WTC11 (cell line): Measurements from ENCODE around the gene PRPF6. TPM values are rescaled to one million over a fixed set of nuclear protein-coding genes. Genes with fewer than 3 reads are reported as not detected.

Experiments
- ATAC-seq: fragments of 200-7000 bp; cut with Tn5 transposase; 2 replicates; pipeline ENCODE4 v1.10.0; 2021; ENCODE audit warnings: mild to moderate bottlenecking, moderate library complexity
- Bru-seq: library from RNA; stranded (reverse); fragments of 400-500 nt; gene quantifications from one replicate; lab custom pipeline; 2021; lab: Mats Ljungman, UMichigan
- CTCF ChIA-PET: fragments of 300-600 bp; sonication (Branson Sonifier 250); formaldehyde crosslinking; loops from one replicate; lab custom pipeline; 2021; ENCODE audit warnings: antibody characterized with exemption; lab: Charles Lee
- POLR2A ChIA-PET: fragments of 350-600 bp; sonication (Branson Sonifier 250); formaldehyde crosslinking; loops from one replicate; lab custom pipeline; 2021; ENCODE audit warnings: antibody characterized with exemption; lab: Charles Lee
- DNase-seq: peaks from one replicate; pipeline ENCODE4 v3.0.0; 2021; ENCODE audit warnings: low spot score
- H3K27ac Mint-ChIP-seq: 2 replicates; pipeline ENCODE4 v1.8.0; 2021; ENCODE audit warnings: mixed read lengths
- H3K27me3 Mint-ChIP-seq: 2 replicates; pipeline ENCODE4 v1.8.0; 2021; ENCODE audit warnings: low read depth, mild to moderate bottlenecking, moderate library complexity, mixed read lengths
- H3K36me3 Mint-ChIP-seq: 2 replicates; pipeline ENCODE4 v1.8.0; 2021; ENCODE audit warnings: mixed read lengths
- H3K4me1 Mint-ChIP-seq: 2 replicates; pipeline ENCODE4 v1.8.0; 2022; ENCODE audit warnings: mixed read lengths
- H3K4me3 Mint-ChIP-seq: 2 replicates; pipeline ENCODE4 v1.8.0; 2021; ENCODE audit warnings: mild to moderate bottlenecking, moderate library complexity, mixed read lengths
- H3K9me3 Mint-ChIP-seq: 2 replicates; pipeline ENCODE4 v1.8.0; 2021; ENCODE audit warnings: mixed read lengths
- ARID4B ChIP-seq: sonication (generic); formaldehyde crosslinking; IDR thresholded peaks from 2 replicates; pipeline ENCODE4 v1.8.0; 2023; ENCODE audit warnings: missing genetic modification reagents, mild to moderate bottlenecking, borderline replicate concordance
- CTCF ChIP-seq: fragments of 200-600 bp; IDR thresholded peaks from 2 replicates; pipeline ENCODE4 v1.8.0; 2022; ENCODE audit warnings: antibody characterized with exemption
- FOXP1 ChIP-seq: sonication (generic); formaldehyde crosslinking; IDR thresholded peaks from 2 replicates; pipeline ENCODE4 v1.8.0; 2022; ENCODE audit warnings: missing genetic modification reagents, mild to moderate bottlenecking, moderate library complexity, borderline replicate concordance
- FOXP4 ChIP-seq: sonication (generic); formaldehyde crosslinking; IDR thresholded peaks from 2 replicates; pipeline ENCODE4 v1.8.0; 2022; ENCODE audit warnings: mild to moderate bottlenecking, missing genetic modification reagents
- GABPB1 ChIP-seq: sonication (generic); formaldehyde crosslinking; IDR thresholded peaks from 2 replicates; pipeline ENCODE4 v1.8.1; 2023; ENCODE audit warnings: mild to moderate bottlenecking, missing genetic modification reagents
- NR2C2 ChIP-seq: sonication (generic); formaldehyde crosslinking; IDR thresholded peaks from 2 replicates; pipeline ENCODE4 v1.8.0; 2022; ENCODE audit warnings: mild to moderate bottlenecking, missing genetic modification reagents
- NR3C1 ChIP-seq: sonication (generic); formaldehyde crosslinking; conservative IDR thresholded peaks from 2 replicates; pipeline ENCODE4 v1.8.1; 2023; ENCODE audit warnings: low read depth, mild to moderate bottlenecking, missing genetic modification reagents
- SMAD3 ChIP-seq: sonication (generic); formaldehyde crosslinking; IDR thresholded peaks from 2 replicates; pipeline ENCODE4 v1.8.0; 2022; ENCODE audit warnings: missing genetic modification reagents, mild to moderate bottlenecking, borderline replicate concordance
- USF2 ChIP-seq: sonication (generic); formaldehyde crosslinking; IDR thresholded peaks from 2 replicates; pipeline ENCODE4 v1.8.1; 2023; ENCODE audit warnings: mild to moderate bottlenecking, missing genetic modification reagents, moderate library complexity
- ZBTB43 ChIP-seq: sonication (generic); formaldehyde crosslinking; IDR thresholded peaks from 2 replicates; pipeline ENCODE4 v1.8.1; 2023; ENCODE audit warnings: mild to moderate bottlenecking, missing genetic modification reagents
- long read RNA-seq, 3 experiments: library from RNA in 1 of 3; library from capped mRNA in 1 of 3; library from polyadenylated mRNA in 1 of 3; unstranded in 2 of 3; stranded (forward) in 1 of 3; transcript quantifications; one replicate each; pipeline ENCODE4 v2.0.0, GENCODE V29; 2021
- total RNA-seq: library from RNA; stranded (reverse); gene quantifications from 3 replicates; pipeline ENCODE4 v1.2.3, GENCODE V29; 2021
- TF ChIP-seq, protein P1 (sequence below): sonication (generic); formaldehyde crosslinking; IDR thresholded peaks from 2 replicates; pipeline ENCODE4 v1.8.1; 2023; ENCODE audit warnings: mild to moderate bottlenecking, moderate library complexity, missing genetic modification reagents
- TF ChIP-seq, protein P2 (sequence below): sonication (generic); formaldehyde crosslinking; IDR thresholded peaks from 2 replicates; pipeline ENCODE4 v1.8.1; 2022; ENCODE audit warnings: mild to moderate bottlenecking, missing genetic modification reagents, moderate library complexity, borderline replicate concordance
- TF ChIP-seq, protein P3 (sequence below): sonication (generic); formaldehyde crosslinking; IDR thresholded peaks from 2 replicates; pipeline ENCODE4 v1.8.1; 2022; ENCODE audit warnings: missing genetic modification reagents, borderline replicate concordance
- TF ChIP-seq, protein P4 (sequence below): sonication (generic); formaldehyde crosslinking; IDR thresholded peaks from 2 replicates; pipeline ENCODE4 v1.8.0; 2022; ENCODE audit warnings: mild to moderate bottlenecking, missing genetic modification reagents
- TF ChIP-seq, protein P5 (sequence below): sonication (generic); formaldehyde crosslinking; IDR thresholded peaks from 2 replicates; pipeline ENCODE4 v1.8.0; 2023; ENCODE audit warnings: missing genetic modification reagents

PRPF6 gene
- 79.4 to 84.6 TPM (median 80.5 TPM) in 3 replicates for total RNA-seq
- percentile 59 among the genes with signal in this experiment for Bru-seq, nascent RNA
- long read RNA-seq, experiment 1, transcript PRPF6-201 (21 exons, 3,044 nt) = major isoform, 457 of 565 reads
- long read RNA-seq, experiment 1, partial matches to known transcripts = 46 of 565 reads
- long read RNA-seq, experiment 1, other reads (novel, unspliced or antisense) = 62 of 565 reads
- long read RNA-seq, experiment 2, transcript PRPF6-201 (21 exons, 3,044 nt) = major isoform, 26 of 70 reads
- long read RNA-seq, experiment 2, partial matches to known transcripts = 26 of 70 reads
- long read RNA-seq, experiment 2, other reads (novel, unspliced or antisense) = 18 of 70 reads
- long read RNA-seq, experiment 3, transcript PRPF6-201 (21 exons, 3,044 nt) = major isoform, 26 of 41 reads
- long read RNA-seq, experiment 3, partial matches to known transcripts = 7 of 41 reads
- long read RNA-seq, experiment 3, other reads (novel, unspliced or antisense) = 8 of 41 reads

DNA sequence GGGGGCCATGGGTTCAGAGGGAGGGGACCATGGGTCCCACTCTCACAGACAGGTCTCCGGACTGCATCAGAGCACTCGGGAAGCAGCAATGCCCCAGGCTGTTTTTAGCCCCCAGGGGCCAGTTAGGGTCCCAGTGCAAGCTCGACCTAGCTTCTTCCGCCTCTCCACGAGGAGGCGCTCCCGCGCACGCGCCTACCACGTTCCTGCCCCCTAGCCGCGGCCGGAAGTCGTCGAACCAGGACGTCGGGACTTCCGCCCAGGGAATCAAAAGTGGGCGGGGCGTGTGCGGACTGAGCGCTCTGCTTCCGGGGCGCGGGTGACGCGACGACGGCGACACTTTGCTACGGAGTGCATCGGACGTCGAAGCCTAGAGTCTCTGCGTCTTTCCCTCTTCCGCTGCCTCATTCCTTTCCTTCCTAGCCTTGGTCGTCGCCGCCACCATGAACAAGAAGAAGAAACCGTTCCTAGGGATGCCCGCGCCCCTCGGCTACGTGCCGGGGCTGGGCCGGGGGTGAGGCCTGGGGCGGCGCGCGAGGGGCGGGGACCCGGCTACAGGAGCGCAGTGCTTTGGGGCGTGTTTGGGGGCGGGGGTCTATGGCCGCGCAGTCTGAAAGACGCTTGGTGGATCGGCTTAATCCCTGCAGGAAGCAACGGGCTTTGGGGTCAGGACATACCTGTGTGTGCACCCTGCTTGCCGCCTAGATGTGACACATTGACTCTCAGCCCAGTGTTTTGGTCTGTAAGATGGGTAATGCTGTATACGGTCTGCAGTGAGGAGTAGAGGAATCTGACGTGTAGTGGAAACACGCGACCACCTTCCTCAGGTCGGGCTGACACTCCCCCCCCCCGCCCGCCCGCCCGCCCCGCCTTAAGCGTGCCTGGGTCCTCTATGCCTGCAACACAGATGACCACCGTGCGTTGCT is at the start of gene PRPF6:
Gene PRPF6, plus strand, starts transcription at position 327 of the 923 bp plus-strand sequence. Its CDS starts 114 bp downstream, at position 441.
- Mint-ChIP-seq H3K4me1 (peaks cover 21% of the 10 kb centered on the region), H3K27ac (peak within 1 kb of the TSS; percentile 93), H3K4me3 (peak within 1 kb of the TSS; percentile 94), H3K9me3 (no peaks in the 10 kb centered on the region), H3K27me3 (peaks cover 10% of the 10 kb centered on the region), H3K36me3 (peaks cover 25% of the 10 kb centered on the region)
- CTCF ChIA-PET = interaction anchor here (0.6 to 3.1 kb wide), 75 partner anchors 8 to 705 kb away, joined by 3 to 51 read pairs (median 5); partner anchors contain the start of genes ARFRP1, C20orf204, DNAJC5 and LKAAEAR1
- DNase-seq = peak; percentile 98
- POLR2A ChIA-PET = interaction anchor here (0.6 to 0.8 kb wide), 3 partner anchors 25 to 1914 kb away, joined by 3 read pairs; partner anchors contain the start of gene UCKL1
- peak; percentile 71 for ATAC-seq
- 0 out of 2 replicates have a peak, but pooled peaks have one; percentile 54 for TF ChIP-seq ZBTB43 (CRISPR knock-in tag)
- TF ChIP-seq SMAD3 (CRISPR knock-in tag) = peak; percentile 81; the same call in 1 of the 2 replicates
- no peak for TF ChIP-seq NR3C1
- peak; percentile 15; the same call in 1 of the 2 replicates for TF ChIP-seq FOXP1 (CRISPR knock-in tag)
- peak; percentile 44 for TF ChIP-seq USF2
- peak; percentile 95 for TF ChIP-seq GABPB1 (CRISPR knock-in tag)
- TF ChIP-seq, protein P1, sequence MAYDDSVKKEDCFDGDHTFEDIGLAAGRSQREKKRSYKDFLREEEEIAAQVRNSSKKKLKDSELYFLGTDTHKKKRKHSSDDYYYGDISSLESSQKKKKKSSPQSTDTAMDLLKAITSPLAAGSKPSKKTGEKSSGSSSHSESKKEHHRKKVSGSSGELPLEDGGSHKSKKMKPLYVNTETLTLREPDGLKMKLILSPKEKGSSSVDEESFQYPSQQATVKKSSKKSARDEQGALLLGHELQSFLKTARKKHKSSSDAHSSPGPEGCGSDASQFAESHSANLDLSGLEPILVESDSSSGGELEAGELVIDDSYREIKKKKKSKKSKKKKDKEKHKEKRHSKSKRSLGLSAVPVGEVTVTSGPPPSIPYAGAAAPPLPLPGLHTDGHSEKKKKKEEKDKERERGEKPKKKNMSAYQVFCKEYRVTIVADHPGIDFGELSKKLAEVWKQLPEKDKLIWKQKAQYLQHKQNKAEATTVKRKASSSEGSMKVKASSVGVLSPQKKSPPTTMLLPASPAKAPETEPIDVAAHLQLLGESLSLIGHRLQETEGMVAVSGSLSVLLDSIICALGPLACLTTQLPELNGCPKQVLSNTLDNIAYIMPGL (CRISPR knock-in tag) = peak; percentile 94
- TF ChIP-seq, protein P2, sequence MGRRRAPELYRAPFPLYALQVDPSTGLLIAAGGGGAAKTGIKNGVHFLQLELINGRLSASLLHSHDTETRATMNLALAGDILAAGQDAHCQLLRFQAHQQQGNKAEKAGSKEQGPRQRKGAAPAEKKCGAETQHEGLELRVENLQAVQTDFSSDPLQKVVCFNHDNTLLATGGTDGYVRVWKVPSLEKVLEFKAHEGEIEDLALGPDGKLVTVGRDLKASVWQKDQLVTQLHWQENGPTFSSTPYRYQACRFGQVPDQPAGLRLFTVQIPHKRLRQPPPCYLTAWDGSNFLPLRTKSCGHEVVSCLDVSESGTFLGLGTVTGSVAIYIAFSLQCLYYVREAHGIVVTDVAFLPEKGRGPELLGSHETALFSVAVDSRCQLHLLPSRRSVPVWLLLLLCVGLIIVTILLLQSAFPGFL (CRISPR knock-in tag) = no peak
- TF ChIP-seq, protein P3, sequence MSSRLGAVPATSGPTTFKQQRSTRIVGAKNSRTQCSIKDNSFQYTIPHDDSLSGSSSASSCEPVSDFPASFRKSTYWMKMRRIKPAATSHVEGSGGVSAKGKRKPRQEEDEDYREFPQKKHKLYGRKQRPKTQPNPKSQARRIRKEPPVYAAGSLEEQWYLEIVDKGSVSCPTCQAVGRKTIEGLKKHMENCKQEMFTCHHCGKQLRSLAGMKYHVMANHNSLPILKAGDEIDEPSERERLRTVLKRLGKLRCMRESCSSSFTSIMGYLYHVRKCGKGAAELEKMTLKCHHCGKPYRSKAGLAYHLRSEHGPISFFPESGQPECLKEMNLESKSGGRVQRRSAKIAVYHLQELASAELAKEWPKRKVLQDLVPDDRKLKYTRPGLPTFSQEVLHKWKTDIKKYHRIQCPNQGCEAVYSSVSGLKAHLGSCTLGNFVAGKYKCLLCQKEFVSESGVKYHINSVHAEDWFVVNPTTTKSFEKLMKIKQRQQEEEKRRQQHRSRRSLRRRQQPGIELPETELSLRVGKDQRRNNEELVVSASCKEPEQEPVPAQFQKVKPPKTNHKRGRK (CRISPR knock-in tag) = no peak
- TF ChIP-seq FOXP4 = peak; percentile 83; the same call in 1 of the 2 replicates
- peak; percentile 86; the same call in 1 of the 2 replicates for TF ChIP-seq ARID4B (CRISPR knock-in tag)
- peak; percentile 60 for TF ChIP-seq CTCF
- TF ChIP-seq, protein P4, sequence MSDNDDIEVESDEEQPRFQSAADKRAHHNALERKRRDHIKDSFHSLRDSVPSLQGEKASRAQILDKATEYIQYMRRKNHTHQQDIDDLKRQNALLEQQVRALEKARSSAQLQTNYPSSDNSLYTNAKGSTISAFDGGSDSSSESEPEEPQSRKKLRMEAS (CRISPR knock-in tag) = peak; percentile 96
- TF ChIP-seq, protein P5, sequence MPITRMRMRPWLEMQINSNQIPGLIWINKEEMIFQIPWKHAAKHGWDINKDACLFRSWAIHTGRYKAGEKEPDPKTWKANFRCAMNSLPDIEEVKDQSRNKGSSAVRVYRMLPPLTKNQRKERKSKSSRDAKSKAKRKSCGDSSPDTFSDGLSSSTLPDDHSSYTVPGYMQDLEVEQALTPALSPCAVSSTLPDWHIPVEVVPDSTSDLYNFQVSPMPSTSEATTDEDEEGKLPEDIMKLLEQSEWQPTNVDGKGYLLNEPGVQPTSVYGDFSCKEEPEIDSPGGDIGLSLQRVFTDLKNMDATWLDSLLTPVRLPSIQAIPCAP (CRISPR knock-in tag) = no peak
- peak; percentile 98 for TF ChIP-seq NR2C2 (CRISPR knock-in tag)
